ENCODE data around the gene POLR3G.

GRCh38 chr5:90561766-90562165 is 87.1 kb downstream of the POLR3G start:
- TF ChIP-seq CTCF (IDR thresholded peaks at IDR 0.05): no peak
- TF ChIP-seq POLR2A (IDR thresholded peaks at IDR 0.05): no peak

Measured in esophagus squamous epithelium (tissue), 4 donors.